Nephron (organoid): Measurements from ENCODE around the gene PTTG1IP.
"Not testable (repeated sequence)": the region's sequence is repeated elsewhere in the genome, so short reads cannot be mapped to it uniquely, and the experiment has no call there.

Source experiments
- H3K27ac Mint-ChIP-seq, 3 experiments: 2 replicates each; pipeline ENCODE4 v1.8.0; 2020; ENCODE audit warnings: mixed read lengths in 3 of 3, mild to moderate bottlenecking in 2 of 3, moderate library complexity in 1 of 3
- H3K27me3 Mint-ChIP-seq: 2 replicates; pipeline ENCODE4 v1.8.0; 2021; ENCODE audit warnings: low read depth, mild to moderate bottlenecking, moderate library complexity, mixed read lengths
- H3K36me3 Mint-ChIP-seq: 2 replicates; pipeline ENCODE4 v1.8.0; 2020; ENCODE audit warnings: low read depth, mixed read lengths
- H3K4me1 Mint-ChIP-seq: 2 replicates; pipeline ENCODE4 v1.8.0; 2020; ENCODE audit warnings: mixed read lengths
- H3K4me3 Mint-ChIP-seq, 3 experiments: 2 replicates each; pipeline ENCODE4 v1.8.0; 2020; ENCODE audit warnings: mild to moderate bottlenecking in 3 of 3, mixed read lengths in 3 of 3, moderate library complexity in 2 of 3
- H3K9me3 Mint-ChIP-seq: 2 replicates; pipeline ENCODE4 v1.8.0; 2020; ENCODE audit warnings: mixed read lengths
- CTCF ChIP-seq, 3 experiments: fragments of 200-600 bp; sonication (generic); IDR thresholded peaks; one replicate each; pipeline ENCODE4 v1.5.0; 2021; ENCODE audit warnings: antibody characterized with exemption in 3 of 3; ENCODE audit not compliant: unreplicated experiment in 3 of 3

Gene PTTG1IP

DNA sequence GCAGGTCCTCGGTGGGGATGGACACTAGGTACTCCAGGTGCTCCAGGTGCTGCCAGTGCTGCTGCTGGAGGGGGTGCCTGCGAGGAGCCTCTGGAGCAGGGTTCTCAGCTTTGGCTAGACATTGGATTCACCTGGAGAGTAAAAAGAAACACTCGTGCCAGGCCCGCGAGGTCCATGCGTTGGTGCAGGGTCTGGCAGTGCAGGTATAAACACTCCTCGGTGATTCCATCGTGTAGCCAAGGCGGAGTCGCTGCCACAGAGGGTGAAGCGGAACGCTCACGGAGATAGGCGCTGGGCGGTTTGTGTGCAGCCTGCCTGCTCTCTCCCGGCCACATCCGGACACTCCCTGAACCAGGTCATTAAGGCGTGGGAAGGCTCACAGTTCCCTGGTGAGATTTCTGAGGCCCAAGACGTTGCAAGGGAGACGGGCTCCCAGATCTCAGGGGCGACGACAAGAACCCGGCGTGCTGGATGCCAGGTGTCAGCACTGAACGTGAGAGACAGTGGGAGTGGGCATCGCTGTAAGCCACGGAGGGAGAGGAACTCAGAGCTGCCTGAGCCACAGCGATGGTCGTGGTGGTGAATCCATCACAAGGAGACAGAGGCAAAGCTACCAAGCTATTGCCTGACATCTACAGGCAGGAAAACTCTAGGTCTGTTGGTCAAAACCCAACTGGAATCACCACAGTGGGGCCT lies 38.4 kb downstream of the PTTG1IP start:
- Mint-ChIP-seq H3K9me3 (no peaks in the 10 kb centered on the region), H3K36me3 (no peaks in the 10 kb centered on the region), H3K27me3 (peaks cover 11% of the 10 kb centered on the region), H3K27ac (no peak overlapping the region), H3K4me1 (no peaks in the 10 kb centered on the region), H3K4me3 (no peak overlapping the region)
- no peak for TF ChIP-seq CTCF (IDR thresholded peaks at IDR 0.05; ENCODE audit: unreplicated experiment in 3 of 3)

GRCh38 chr21:44834231-44834950 lies 39.1 kb downstream of the PTTG1IP start:
- Mint-ChIP-seq H3K27me3 (peaks cover 11% of the 10 kb centered on the region), H3K4me3 (no peak overlapping the region), H3K4me1 (no peaks in the 10 kb centered on the region), H3K27ac (no peak overlapping the region), H3K9me3 (peaks cover 4% of the 10 kb centered on the region), H3K36me3 (no peaks in the 10 kb centered on the region)
- TF ChIP-seq CTCF (IDR thresholded peaks at IDR 0.05; ENCODE audit: unreplicated experiment in 3 of 3), result no peak

- no peak for TF ChIP-seq CTCF (IDR thresholded peaks at IDR 0.05; ENCODE audit: unreplicated experiment in 3 of 3)
- peaks cover 8% of the 10 kb centered on the region for H3K27me3 Mint-ChIP-seq
- H3K9me3 Mint-ChIP-seq, result peaks cover 8% of the 10 kb centered on the region
- H3K36me3 Mint-ChIP-seq, result peaks cover 1% of the 10 kb centered on the region
- no peak overlapping the region for H3K4me3 Mint-ChIP-seq
- no peaks in the 10 kb centered on the region for H3K4me1 Mint-ChIP-seq
- no peak overlapping the region for H3K27ac Mint-ChIP-seq
Observed at GRCh38 chr21:44833663-44834062, 39.8 kb downstream of the PTTG1IP start.

- not testable (repeated sequence) for H3K4me1 Mint-ChIP-seq, H3K4me3 Mint-ChIP-seq, H3K36me3 Mint-ChIP-seq, H3K27ac Mint-ChIP-seq
- H3K9me3 Mint-ChIP-seq, result peaks cover 18% of the 10 kb centered on the region
- peaks cover 18% of the 10 kb centered on the region for H3K27me3 Mint-ChIP-seq
Observed at GRCh38 chr21:44832516-44833255, 40.8 kb downstream of the PTTG1IP start.

GRCh38 chr21:44831227-44831860 lies 42.1 kb downstream of the PTTG1IP start:
- H3K36me3 Mint-ChIP-seq, result peaks cover 9% of the 10 kb centered on the region
- no peak overlapping the region for H3K27ac Mint-ChIP-seq
- no peak for TF ChIP-seq CTCF (IDR thresholded peaks at IDR 0.05; ENCODE audit: unreplicated experiment in 3 of 3)
- H3K27me3 Mint-ChIP-seq, result peaks cover 19% of the 10 kb centered on the region
- no peak overlapping the region for H3K4me3 Mint-ChIP-seq
- H3K4me1 Mint-ChIP-seq, result no peaks in the 10 kb centered on the region
- peaks cover 26% of the 10 kb centered on the region for H3K9me3 Mint-ChIP-seq

- Mint-ChIP-seq H3K27me3 (peaks cover 19% of the 10 kb centered on the region), H3K4me3 (no peak overlapping the region), H3K27ac (no peak overlapping the region), H3K4me1 (no peaks in the 10 kb centered on the region), H3K36me3 (peaks cover 9% of the 10 kb centered on the region), H3K9me3 (peaks cover 30% of the 10 kb centered on the region)
- no peak for TF ChIP-seq CTCF (IDR thresholded peaks at IDR 0.05; ENCODE audit: unreplicated experiment in 3 of 3)
Observed at GRCh38 chr21:44829507-44830092, 43.9 kb downstream of the PTTG1IP start.
